Prostate gland (tissue), 2 donors: ENCODE results near the gene GALNT14. TPM values are rescaled to one million over a fixed set of nuclear protein-coding genes. Genes with fewer than 3 reads are reported as not detected.

Experiments used
- DNase-seq: peaks from one replicate; pipeline ENCODE4 v3.0.0-alpha.2; 2019; ENCODE audit warnings: low spot score
- H3K27ac ChIP-seq, 2 donors: fragments of 200-600 bp; sonication (generic); 2 replicates each; pipeline ENCODE4 v1.5.1; 2017 to 2019
- H3K27me3 ChIP-seq: fragments of 200-600 bp; sonication (generic); replicated peaks from 2 replicates; pipeline ENCODE4 v1.5.1; 2019; ENCODE audit not compliant: insufficient read depth
- H3K36me3 ChIP-seq, 2 donors: fragments of 200-600 bp; sonication (generic); 1 replicate in 1 of 2; 2 replicates in 1 of 2; pipeline versions ENCODE4 v1.5.1 to v1.8.1; 2017 to 2019
- H3K4me1 ChIP-seq: fragments of 200-600 bp; sonication (generic); replicated peaks from 2 replicates; pipeline ENCODE4 v1.5.1; 2019
- H3K4me3 ChIP-seq, 2 donors: fragments of 200-600 bp; sonication (generic); 2 replicates each; pipeline ENCODE4 v1.5.1; 2017 to 2019
- H3K9me3 ChIP-seq: fragments of 200-600 bp; sonication (generic); 2 replicates; pipeline ENCODE4 v1.5.1; 2017
- POLR2A ChIP-seq: fragments of 450-650 bp; IDR thresholded peaks from one replicate; pipeline ENCODE4 v1.6.1; 2016; ENCODE audit warnings: antibody characterized with exemption, mild to moderate bottlenecking
- POLR2AphosphoS5 ChIP-seq: sonication (generic); formaldehyde crosslinking; IDR thresholded peaks from one replicate; pipeline ENCODE4 v1.6.1; 2017; ENCODE audit warnings: antibody characterized with exemption
- WGBS: methylation state at CpG from one replicate; pipeline ENCODE4 v1.1.5; 2018; 5-methylcytosine and 5-hydroxymethylcytosine counted together
- intact Hi-C: fragments of 100-400 bp; cut with DNase I; formaldehyde crosslinking; loops from one replicate; pipeline ENCODE4 v1.14.2; 2022
- total RNA-seq, 2 donors: library from RNA; depleted of rRNA; stranded (reverse); fragments of >200 nt; gene quantifications; one replicate each; pipeline ENCODE4 v1.1.0, GENCODE V29; 2016
- TF ChIP-seq, protein P1 (sequence below), 4 experiments: fragments of 200-600 bp in 2 of 4; fragments of 450-650 bp in 2 of 4; sonication (generic) in 2 of 4; IDR thresholded peaks; 1 replicate in 3 of 4; 2 replicates in 1 of 4; pipeline ENCODE4 v1.5.1; 2016 to 2019; ENCODE audit warnings: antibody characterized with exemption in 4 of 4, mild to moderate bottlenecking in 2 of 4, moderate library complexity in 2 of 4

The GALNT14 gene
- total RNA-seq, 2 donors from 2014 or later, result 0.59 to 15.5 TPM

DNA sequence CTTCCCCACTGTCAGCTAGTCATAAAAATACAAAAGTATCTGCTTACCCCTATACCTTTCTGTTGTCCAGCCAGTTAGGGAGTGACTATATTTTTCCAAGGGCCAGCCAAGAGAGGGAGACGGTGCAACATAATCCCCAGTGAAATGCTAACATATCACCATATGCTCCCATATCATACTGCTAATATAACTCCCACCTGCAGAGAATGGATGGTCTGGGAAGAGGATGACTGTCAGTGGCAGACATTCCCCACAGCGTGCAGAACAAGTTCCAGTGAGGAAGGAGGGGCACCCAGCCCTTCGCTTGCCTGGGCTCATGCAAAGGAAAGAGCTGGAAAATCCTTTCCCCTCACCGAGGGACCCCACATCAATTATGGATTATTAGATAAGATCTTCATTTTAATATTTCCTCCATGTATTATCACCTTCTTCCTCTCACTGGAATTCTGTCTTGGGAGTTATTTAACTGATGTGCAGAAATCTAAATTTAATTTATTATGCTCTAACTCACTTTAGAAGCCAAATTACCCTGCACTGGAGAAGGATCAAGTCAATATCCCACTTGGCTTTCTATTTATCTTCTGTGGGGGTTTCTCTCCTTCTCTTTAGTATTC is 135.6 kb downstream of the GALNT14 start:
- Histone ChIP-seq H3K9me3 (no peaks in the 10 kb centered on the region), H3K27me3 (no peaks in the 10 kb centered on the region), H3K36me3 (no peaks in the 10 kb centered on the region), H3K27ac (no peak overlapping the region), H3K4me1 (no peaks in the 10 kb centered on the region), H3K4me3 (no peak overlapping the region)
- no peak for DNase-seq
- WGBS, result 71% methylated on average over 4 of the region's 4 CpGs
- TF ChIP-seq, protein P1, sequence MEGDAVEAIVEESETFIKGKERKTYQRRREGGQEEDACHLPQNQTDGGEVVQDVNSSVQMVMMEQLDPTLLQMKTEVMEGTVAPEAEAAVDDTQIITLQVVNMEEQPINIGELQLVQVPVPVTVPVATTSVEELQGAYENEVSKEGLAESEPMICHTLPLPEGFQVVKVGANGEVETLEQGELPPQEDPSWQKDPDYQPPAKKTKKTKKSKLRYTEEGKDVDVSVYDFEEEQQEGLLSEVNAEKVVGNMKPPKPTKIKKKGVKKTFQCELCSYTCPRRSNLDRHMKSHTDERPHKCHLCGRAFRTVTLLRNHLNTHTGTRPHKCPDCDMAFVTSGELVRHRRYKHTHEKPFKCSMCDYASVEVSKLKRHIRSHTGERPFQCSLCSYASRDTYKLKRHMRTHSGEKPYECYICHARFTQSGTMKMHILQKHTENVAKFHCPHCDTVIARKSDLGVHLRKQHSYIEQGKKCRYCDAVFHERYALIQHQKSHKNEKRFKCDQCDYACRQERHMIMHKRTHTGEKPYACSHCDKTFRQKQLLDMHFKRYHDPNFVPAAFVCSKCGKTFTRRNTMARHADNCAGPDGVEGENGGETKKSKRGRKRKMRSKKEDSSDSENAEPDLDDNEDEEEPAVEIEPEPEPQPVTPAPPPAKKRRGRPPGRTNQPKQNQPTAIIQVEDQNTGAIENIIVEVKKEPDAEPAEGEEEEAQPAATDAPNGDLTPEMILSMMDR (IDR thresholded peaks at IDR 0.05), result no peak
- TF ChIP-seq POLR2A (no peak), POLR2AphosphoS5 (no peak)
- intact Hi-C loops, result no loop called here

DNA sequence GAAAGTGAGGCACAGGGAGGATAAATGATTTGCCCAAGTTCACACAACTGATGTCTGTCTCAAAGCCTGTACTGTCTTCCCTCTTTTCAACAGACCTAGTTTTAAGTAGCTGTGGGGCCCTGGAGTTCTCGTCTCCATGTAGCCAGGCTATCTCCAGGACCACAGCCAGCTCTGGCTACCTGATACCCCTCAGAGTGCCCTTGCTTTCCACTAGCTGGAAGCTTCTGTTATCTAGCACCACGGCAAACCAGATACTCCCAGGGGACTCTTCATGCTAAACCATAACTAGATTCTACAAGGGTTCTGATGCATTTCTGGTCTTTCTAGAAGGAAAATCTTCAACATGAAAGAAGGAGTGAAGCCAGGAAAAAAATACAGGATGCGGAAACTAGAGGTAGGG is 137.3 kb downstream of the GALNT14 start:
- WGBS, result 87% methylated on average over 3 of the region's 3 CpGs

DNA sequence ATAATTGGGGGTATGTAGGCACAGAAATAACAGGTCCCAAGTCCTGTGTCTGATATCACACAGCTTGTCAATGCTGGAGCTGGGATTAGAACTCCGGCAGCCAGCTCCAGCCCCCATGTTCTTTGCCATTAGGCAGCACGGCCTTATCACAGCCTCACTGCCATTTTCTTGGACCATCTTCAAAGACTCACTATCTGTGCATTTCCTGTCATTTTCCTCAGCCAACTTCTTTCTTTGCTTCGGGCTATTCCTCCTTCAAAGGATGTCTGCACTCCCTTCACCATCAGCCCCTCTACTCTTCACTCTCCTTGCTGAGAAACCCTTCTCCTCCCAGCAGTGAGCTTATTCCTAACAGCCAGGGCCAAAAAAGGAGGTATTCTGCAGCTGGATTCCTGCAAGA is 139.6 kb downstream of the GALNT14 start:
- Histone ChIP-seq H3K9me3 (no peaks in the 10 kb centered on the region), H3K4me1 (no peaks in the 10 kb centered on the region), H3K4me3 (no peak overlapping the region), H3K36me3 (no peaks in the 10 kb centered on the region), H3K27ac (no peak overlapping the region), H3K27me3 (no peaks in the 10 kb centered on the region)
- DNase-seq, result no peak
- 41% methylated on average over 3 of the region's 3 CpGs for WGBS
- TF ChIP-seq POLR2AphosphoS5 (no peak), POLR2A (no peak)
- TF ChIP-seq, protein P1 (IDR thresholded peaks at IDR 0.05), result no peak
- intact Hi-C loops, result no loop called here

More for the DNA sequence above, 137.3 kb downstream of the GALNT14 start:
- H3K27me3 ChIP-seq, result no peaks in the 10 kb centered on the region
- no peak overlapping the region for H3K27ac ChIP-seq
- H3K4me1 ChIP-seq, result no peaks in the 10 kb centered on the region
- H3K9me3 ChIP-seq, result no peaks in the 10 kb centered on the region
- intact Hi-C loops, result no loop called here
- no peak for TF ChIP-seq POLR2AphosphoS5
- H3K4me3 ChIP-seq, result no peak overlapping the region
- no peaks in the 10 kb centered on the region for H3K36me3 ChIP-seq
- no peak for DNase-seq

DNA sequence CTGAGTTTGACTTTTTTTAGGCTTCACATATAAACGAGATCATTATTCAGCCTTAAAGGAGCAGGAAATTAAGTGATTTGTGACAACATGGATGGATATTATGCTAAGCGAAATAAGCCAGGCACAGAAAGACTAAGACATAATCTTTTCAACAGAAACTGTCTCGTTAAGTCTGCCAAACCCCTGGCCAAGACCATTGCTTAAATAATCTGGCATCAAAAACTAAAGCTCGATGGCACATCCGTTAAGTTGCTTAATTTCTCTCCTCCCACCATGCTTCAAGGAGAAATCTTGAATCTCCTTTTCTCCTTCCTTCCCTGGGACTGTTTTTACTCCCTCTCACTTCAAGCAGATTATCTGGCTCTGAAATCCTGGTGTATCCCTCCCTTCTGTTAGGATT is 140.3 kb downstream of the GALNT14 start:
- 79% methylated on average over 5 of the region's 5 CpGs for WGBS
- H3K4me1 ChIP-seq, result no peaks in the 10 kb centered on the region
- intact Hi-C loops, result no loop called here
- TF ChIP-seq, protein P1 (IDR thresholded peaks at IDR 0.05), result no peak
- TF ChIP-seq POLR2AphosphoS5, result no peak
- TF ChIP-seq POLR2A, result no peak
- H3K36me3 ChIP-seq, result no peaks in the 10 kb centered on the region
- no peaks in the 10 kb centered on the region for H3K27me3 ChIP-seq
- no peak overlapping the region for H3K27ac ChIP-seq
- DNase-seq, result no peak
- H3K9me3 ChIP-seq, result no peaks in the 10 kb centered on the region
- H3K4me3 ChIP-seq, result no peak overlapping the region

DNA sequence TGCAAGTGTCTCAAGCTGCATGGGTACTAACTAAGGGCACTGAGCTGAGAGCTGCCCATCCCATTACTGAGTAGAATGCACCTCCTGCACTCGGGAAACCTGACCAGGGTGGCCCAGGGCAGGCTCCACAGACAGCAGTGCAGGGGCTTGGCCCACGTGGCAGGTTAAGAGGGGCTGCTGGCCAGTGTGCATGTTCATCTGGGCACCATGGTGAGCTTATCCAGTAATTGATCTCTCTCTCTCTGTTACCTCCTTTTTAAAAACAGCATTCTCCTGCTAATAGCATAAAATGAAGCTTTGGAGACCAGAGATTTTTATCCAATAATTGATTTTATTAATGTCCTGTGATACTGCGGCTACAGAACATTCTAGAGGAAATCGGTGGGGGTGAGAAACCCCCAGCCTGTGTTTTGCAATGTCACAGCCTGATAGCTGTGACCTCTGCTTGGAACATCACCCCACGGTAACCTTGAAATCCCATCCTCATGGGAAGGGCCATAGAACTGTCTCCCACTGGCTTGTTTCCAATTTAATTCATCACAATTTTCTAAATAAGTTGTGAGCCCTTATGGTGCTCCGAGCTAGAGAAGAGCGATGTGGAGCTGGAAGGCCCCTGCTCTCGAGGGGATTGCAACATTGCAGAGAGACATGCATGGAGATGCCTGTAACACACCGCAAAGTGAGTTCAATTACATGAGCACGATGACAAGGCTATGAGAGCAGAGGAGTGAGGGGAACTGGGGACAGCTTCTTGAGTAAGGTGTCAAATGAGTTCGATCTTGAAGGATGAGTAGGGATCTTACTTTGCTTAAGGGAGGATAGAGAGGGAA is 143.8 kb downstream of the GALNT14 start:
- WGBS, result 86% methylated on average over 11 of the region's 11 CpGs
- intact Hi-C loops, result no loop called here
- Histone ChIP-seq H3K27ac (no peak overlapping the region), H3K9me3 (no peaks in the 10 kb centered on the region), H3K4me1 (no peaks in the 10 kb centered on the region), H3K36me3 (no peaks in the 10 kb centered on the region), H3K27me3 (no peaks in the 10 kb centered on the region), H3K4me3 (no peak overlapping the region)
- no peak for DNase-seq
- TF ChIP-seq POLR2A (no peak), POLR2AphosphoS5 (no peak)
- TF ChIP-seq, protein P1 (IDR thresholded peaks at IDR 0.05), result no peak
